ENCODE results near the gene AFF1.

The AFF1 gene, protein sequence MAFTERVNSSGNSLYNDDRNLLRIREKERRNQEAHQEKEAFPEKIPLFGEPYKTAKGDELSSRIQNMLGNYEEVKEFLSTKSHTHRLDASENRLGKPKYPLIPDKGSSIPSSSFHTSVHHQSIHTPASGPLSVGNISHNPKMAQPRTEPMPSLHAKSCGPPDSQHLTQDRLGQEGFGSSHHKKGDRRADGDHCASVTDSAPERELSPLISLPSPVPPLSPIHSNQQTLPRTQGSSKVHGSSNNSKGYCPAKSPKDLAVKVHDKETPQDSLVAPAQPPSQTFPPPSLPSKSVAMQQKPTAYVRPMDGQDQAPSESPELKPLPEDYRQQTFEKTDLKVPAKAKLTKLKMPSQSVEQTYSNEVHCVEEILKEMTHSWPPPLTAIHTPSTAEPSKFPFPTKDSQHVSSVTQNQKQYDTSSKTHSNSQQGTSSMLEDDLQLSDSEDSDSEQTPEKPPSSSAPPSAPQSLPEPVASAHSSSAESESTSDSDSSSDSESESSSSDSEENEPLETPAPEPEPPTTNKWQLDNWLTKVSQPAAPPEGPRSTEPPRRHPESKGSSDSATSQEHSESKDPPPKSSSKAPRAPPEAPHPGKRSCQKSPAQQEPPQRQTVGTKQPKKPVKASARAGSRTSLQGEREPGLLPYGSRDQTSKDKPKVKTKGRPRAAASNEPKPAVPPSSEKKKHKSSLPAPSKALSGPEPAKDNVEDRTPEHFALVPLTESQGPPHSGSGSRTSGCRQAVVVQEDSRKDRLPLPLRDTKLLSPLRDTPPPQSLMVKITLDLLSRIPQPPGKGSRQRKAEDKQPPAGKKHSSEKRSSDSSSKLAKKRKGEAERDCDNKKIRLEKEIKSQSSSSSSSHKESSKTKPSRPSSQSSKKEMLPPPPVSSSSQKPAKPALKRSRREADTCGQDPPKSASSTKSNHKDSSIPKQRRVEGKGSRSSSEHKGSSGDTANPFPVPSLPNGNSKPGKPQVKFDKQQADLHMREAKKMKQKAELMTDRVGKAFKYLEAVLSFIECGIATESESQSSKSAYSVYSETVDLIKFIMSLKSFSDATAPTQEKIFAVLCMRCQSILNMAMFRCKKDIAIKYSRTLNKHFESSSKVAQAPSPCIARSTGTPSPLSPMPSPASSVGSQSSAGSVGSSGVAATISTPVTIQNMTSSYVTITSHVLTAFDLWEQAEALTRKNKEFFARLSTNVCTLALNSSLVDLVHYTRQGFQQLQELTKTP

DNA sequence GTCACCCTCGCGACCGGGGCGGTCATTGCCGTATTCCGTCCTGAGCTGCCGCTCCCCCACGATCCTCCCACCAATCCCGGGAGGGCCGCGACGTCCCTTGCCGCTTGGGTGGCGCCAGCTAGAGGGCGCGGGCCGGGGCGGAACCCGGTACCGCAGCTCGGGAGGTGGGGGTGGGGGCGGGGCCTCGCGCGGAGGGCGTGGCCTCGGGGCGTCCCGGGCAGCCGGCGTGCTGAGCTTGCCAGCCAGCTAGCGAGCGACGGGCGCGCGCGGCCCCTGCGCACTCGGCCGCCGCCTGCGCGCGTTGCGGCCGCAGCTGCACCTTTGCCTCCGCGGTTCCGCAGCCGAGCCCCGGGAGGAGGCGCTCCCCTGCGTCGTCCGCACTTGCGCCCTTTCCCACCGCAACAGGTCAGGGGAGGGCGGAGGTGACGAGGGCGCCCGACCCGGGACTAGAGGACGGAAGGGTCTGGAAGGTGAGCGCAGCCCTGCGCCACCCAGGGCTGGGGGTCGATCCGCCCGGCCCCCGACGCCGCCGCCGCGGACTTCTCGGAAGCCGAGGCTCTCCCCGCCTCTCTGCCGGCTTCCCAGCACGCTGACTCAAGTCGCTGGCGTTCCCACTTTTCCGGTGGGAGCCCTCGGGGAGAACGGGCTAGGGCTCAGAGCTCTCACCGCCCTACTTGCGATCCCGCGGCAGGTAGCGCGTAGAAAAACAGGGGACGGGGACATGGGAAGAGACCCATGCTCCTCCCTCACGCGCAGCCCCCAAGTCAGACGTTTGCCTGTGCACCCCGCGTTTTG lies at the start of gene AFF1:
TSS of gene AFF1 (plus strand) at position 241 of the 795 bp plus-strand sequence. CDS start 13,523 bp downstream, outside the sequence.
- peak; percentile 97 for DNase-seq (ENCODE audit: low spot score)

DNA sequence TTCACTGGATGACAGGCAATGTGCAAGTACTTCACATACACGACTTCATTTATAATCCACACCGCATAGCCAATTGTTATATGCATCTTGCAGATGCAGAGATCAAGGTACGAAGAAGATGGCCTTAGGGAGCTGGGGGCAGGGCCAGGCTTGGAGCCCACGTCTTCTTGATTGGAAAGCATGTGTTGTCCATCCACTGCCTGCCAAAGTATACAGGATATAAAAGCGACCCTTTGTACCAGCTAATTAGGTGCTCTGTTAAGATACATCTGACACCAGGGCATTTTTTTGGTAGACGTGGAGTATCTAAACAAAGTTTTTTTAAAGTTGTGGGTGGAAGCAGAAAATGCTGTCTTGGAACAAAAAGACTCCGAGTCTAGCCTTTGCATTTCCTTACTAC lies 44.0 kb upstream of the AFF1 start:
- DNase-seq (ENCODE audit: low spot score) = no peak

DNA sequence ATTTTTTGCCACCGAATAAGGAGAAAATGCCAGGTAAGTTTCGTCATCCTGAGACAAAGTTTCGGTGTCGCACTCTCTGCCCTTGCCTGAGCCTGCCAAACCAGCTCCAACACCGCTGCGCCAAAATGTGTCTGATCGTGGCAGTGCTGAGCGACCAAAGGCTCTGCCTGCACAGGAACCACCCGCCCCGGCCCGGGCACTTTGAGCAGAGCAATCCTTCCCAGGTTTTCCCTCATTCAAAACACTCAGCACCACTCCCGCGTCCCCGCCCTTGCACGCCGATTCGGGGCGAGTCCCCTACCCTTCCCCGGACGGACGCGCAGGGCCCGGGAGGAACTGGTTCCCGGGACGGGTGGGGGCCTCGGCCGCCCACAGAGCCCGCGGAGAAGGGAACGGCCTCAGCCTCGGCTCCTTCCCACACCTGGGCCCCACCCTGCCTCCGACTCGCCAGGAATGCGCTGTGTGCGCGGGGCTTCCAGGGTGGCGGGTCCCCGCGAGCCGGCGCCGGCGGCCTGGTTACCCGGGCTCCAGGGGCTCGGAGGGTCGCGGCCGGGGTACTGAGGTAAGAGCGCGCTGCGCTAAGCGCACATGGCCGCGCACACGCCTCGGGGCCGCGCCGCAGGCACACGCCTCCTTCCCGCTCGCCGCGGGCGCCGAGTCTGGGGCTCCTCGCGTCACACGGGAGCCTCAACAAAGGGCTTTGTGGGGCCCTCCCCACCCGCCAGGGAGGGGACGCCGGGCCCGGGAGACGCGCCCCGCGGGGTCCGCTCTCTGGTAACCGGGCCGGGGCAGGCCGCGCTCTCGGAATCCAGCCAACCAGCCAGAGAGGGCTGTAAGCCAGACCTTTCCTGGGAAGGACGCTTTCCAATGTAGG lies 42.8 kb upstream of the AFF1 start, which contains the start of gene C4orf36:
TSS of gene C4orf36 (minus strand) at position 661 of the 874 bp plus-strand sequence. CDS start 902 bp downstream, outside the sequence.
- peak; percentile 73 for DNase-seq (ENCODE audit: low spot score)

DNA sequence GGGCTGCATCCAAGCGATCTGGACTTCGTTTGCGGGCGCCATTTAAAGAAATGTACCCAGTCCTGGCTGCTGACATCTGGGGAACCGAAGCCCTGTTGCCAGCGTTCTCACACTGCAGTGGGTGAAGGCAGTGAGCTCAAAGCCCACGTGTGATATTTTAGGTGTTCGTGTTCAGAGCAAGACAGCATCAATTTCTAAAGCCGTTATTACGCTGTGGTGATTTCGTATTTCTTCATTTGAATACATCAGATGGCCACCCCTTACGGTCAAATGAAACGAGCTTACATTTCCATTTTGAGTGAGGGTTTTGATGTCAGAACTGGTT lies 42.2 kb upstream of the AFF1 start:
- no peak for DNase-seq (ENCODE audit: low spot score)

DNA sequence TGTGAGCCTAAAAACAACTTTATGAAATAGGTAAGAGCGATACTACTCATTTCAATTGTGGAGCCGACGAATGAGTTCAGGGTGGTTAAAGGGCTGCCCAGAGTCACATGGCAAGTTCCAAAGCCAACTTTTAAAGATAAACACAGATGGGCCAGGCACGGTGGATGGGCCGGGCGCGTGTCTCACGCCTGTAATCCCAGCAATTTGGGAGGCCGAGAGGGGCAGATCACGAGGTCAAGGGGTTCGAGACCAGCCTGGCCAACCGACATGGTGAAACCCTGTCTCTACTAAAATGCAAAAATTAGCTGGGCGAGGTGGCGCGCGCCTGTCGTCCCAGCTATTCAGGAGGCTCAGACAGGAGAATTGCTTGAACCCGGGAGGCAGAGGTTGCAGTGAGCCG lies 41.7 kb upstream of the AFF1 start:
- DNase-seq (ENCODE audit: low spot score) = no peak

DNA sequence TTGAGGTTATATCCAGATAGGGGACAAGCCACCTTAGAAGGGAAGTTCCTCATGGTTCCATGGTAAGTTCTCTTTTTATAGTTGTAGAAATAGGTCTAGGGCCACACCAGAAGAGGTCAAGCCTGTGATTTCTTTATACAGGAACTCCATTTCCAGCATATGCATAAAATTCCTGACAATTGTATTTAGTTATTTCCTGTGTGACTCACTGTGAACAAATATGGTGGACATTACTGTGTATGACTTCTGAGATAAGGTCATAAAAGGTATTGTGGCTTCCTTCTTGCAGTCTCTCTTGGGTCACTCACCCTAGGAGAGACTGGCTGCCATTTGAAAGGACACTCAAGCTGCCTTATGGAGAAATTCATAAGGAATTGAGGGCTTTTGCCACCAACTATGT lies 40.4 kb upstream of the AFF1 start:
- DNase-seq (ENCODE audit: low spot score) = no peak

DNA sequence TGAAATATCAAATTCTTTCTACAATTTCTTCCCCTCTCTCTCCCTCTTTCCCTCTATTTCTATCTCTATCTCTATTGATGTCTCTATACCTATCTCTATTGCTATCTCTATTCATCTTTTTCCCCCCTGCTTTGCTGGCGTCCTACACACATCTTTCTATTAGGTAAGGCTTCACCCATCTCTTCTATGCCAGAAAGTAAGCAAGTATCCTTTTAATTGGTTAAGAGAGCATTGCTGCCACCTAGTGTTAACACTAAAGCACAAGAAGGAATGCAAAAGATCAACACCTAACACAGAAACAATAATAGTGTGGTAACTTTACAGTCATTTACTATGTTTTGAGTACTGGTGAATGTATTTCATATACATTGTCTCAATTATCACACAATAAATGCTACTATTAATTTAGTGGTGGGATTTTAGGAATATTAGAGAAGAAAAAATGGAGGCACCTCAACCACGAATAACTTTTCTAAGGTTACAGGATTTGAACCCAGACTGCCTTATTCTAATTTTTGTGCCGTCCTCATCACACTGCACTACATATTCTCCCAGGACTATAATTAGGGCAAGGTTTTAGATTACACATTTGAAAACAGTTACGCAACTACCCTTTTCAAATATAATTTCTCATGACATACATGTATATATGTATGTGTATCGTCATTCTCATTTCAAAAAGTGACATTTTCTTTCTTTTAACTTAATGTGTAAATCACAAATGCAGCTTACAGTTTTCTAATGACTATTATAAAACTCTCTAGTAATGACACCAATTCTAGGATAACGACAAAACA lies 38.9 kb upstream of the AFF1 start:
- peak; percentile 74 for DNase-seq (ENCODE audit: low spot score)

DNA sequence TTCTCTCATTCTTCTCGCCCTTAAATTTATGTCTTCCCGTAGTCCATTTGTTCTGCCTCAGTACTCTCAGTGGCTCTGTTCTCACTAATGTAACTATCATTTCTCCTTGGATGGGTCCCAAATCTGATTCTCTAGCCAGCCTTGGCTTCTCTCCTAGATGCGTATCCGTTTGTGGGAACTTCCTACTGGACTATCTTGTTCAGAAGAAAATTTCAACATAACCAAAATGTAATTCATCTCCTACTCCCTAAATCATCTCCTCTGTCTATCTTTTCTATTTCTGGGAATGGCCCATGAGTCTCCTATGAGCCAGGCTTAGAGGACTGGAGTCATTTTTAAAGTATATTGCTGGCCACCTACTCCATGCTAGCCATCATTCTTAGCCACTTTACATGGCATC lies 38.2 kb upstream of the AFF1 start:
- no peak for DNase-seq (ENCODE audit: low spot score)

DNA sequence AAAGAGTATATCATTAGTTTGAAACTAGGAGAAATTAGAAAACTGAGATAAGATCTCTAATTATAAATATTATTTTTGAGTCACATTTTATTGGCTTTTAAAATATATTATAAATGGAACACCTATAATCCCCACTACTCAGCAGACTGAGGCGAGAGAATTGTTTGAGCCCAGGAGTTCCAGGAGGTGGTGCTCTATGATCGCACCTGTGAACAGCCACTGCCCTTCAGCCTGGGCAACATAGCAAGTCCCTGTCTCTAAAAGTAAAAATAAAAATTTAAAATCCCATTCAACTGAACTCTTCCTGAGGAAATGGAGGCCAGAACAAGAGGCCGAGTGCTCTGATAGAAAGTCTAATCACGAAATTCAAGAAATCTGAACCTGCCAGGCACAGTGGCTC lies 36.2 kb upstream of the AFF1 start:
- no peak for DNase-seq (ENCODE audit: low spot score)

DNA sequence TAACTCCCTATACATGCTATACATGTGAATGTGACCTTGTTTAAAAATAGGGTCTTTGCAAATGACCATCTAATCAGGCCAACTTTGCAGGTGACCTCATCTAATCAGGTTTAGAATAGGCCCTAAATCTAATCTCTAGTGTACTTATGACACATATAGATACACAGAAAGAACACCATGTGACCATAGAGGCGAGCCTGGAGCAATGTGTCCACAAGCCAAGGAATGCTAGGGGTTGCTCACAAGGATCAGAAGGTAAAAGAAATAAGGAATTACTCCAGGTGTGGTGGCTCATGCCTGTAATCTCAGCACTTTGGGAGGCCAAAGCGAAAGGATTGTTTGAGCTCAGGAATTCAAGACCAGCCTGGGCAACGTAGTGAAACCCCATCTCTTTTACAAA lies 32.9 kb upstream of the AFF1 start:
- no peak for DNase-seq (ENCODE audit: low spot score)

DNA sequence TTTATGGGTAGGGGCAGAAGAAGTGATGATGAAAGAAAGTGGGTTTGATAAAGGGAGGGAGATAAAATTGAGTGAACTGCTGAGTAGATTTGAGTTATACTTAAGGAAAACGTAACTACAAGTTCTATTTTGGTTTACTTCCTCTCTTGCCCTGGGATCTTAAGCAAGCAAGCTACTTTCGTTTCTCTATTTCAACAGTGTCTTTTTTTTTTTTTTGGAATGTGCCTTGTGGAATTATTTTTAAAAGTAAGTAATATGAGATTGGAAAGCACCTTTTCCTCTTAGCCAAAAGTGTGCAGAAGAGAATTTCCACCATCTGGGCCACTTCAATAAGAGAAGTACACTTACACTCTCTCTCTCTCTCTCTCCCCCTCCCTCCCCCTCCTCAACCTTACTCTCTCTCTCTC lies 26.6 kb upstream of the AFF1 start:
- peak; percentile 56 for DNase-seq (ENCODE audit: low spot score)

DNA sequence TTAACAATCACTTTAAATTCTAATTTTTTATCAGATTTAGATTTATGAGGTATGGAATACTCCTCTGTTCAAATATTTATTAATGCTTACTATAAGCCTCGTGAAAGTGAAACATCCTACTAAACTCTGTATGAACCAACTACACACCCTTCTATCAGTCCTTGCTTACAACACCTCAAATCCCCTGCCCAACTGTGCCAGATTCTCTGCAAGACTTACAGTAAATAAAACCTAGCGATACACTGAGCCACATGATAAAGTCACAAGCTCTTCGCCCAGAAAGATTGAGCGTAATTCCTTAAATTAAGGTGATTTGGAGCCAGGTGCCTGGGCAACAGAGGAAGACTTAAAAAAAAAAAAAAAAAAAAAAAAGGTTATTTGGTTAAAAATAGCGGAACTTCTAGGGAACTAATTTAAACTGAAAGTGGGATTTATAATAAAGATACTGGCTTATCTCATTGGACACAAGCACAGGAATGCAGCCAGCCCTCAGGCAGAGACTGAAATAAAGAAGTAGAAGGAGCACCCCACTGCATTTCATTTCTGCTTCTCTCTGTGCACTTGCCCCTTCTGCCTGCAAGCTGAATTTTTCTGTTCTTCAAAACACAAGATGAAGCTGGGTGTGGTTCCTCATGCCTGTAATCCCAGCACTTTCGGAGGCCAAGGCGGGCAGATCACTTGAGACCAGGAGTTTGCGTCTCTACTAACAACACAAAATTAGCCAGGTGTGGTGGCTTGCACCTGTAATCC lies 25.1 kb upstream of the AFF1 start:
- no peak for DNase-seq (ENCODE audit: low spot score)

DNA sequence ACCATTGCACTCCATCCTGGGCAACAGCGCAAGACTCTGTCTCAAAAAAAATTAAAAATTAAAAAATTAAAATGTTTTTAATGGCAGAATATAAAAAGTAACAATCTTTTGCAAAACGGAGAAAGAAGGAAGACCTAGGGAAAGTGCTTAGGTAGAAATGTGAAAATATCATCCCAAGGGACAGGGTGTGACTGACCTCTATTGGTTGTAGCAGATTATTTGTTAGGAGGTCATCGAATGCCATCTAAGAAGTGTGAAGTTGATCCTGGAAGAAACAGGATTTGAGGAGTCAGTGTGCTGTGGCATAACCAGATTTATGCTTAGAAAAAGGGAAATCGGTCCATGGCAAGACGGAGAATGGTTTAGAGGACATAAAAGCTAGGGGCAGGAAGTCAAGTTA lies 24.4 kb upstream of the AFF1 start:
- no peak for DNase-seq (ENCODE audit: low spot score)

DNA sequence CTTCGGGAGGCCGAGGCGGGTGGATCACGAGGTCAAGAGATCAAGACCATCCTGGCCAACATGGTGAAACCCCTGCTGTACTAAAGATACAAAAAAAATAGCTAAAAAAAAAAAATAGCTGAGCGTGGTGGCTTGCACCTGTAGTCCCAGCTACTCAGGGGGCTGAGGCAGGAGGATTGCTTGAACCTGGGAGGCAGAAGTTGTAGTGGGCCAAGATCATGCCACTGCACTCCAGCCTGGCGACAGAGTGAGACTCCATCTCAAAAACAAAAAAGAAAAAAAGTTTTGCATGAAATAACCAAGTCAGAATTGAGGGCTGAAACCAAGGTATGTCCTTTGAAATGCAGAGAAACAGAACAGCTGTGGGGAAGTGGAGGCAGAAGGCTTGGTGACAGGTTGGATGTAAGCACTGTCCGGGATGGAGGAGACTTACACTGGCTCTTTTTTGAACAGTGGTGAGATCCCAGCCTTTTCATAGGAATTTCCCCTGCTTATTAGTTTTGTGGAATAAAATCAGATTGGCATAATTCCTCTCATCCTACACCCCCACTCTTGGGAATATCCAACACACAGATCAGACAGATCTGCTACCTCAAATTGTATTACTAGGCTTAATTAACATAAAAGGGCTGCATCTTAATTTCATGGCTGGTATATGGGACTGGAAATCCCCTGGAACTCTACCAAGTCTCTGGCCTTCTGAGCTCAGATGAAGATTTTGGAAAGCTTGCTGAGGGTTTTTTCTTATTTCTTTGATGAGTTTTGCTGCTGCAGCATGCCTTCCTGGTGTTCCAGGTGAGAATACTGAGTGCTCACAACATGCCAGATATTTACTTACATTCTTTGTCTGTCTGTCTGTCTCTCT lies 23.8 kb upstream of the AFF1 start:
- DNase-seq (ENCODE audit: low spot score) = no peak

DNA sequence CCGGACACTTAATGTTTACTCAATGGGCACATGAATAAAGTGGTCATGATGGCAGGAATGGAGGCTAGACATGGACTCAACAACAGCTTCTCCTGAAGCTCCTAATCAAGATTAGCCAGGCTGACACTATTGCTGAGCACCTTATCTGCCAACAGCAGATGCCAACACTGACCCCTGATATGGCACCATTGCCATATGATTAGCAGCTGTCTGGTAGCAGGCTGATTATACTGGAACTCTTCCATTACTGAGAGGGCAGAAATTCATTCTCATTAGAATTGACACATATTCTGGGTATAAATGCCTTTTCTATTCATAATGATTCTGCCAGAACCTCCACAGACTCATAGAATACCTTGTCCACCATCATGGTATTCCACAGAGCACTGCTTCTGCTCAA lies 18.4 kb upstream of the AFF1 start:
- DNase-seq (ENCODE audit: low spot score) = no peak

DNA sequence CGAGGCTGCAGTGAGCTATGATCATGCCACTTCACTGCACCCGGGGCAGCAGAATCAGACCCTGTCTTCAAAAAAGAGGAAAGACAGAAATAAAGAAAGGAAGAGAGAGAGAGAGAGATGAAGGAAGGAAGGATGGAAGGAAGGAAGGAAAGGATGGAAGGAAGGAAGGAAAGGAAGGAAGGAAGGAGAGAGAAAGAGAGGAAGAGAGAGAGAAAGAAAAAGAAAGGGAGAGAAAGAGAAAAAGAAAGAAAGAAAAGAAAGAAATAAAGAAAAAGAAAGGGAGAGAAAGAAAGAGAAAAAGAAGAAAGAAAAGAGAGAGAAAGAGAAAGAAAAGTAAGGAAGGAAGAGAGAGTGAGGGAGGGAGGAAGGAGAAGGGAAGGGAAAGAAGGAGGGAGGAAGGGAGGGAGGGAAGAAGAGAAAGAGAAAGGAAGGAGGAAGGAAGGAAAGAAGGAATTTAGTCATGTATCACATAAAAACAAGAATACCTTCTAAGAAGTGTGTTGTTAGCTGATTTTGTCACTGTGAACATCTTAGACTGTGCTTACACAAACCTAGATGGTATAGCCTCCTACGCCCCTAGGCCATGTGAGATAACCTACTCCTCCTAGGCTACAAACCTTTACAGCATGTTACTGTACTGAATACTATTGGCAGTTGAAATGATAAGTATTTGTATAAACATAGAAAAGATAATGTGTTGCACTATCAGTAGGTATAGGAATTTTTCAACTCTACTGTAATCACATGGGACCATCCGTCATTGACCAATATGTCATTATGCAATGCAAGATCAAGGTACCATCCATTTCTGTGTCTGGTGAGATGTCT lies 17.4 kb upstream of the AFF1 start:
- DNase-seq (ENCODE audit: low spot score) = no peak

DNA sequence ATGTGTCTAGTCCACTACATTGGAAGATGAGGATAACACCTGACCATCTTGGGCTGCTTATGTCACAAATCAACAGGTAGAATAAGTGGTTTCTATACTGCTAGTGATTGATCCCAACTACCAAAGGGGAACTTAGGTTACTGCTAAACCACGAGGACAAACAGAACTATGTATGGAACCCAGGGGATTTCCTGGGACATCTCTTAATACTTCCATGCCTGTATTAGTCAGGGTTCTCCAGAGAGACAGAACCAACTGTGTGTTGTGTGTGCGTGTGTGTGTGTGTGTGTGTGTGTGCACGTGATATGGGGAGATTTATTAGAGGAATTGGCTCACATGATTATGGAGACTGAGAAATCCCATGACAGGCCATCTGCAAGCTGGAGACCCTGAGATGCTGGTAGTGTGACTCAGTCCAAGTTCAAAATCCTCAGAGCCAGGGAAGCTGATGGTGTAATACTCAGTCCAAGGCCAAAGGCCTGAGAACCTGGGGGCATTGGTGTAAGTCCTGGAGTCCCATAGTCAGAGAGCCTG lies 16.2 kb upstream of the AFF1 start:
- DNase-seq (ENCODE audit: low spot score) = no peak
